NCI-H226 (cell line): ENCODE data around the gene SEMA3B.
"Not testable (repeated sequence)": the region's sequence is repeated elsewhere in the genome, so short reads cannot be mapped to it uniquely, and the experiment has no call there.

Experiments used
- DNase-seq: peaks from one replicate; pipeline ENCODE4 v3.0.0-alpha.2; 2015

SEMA3B gene

DNA sequence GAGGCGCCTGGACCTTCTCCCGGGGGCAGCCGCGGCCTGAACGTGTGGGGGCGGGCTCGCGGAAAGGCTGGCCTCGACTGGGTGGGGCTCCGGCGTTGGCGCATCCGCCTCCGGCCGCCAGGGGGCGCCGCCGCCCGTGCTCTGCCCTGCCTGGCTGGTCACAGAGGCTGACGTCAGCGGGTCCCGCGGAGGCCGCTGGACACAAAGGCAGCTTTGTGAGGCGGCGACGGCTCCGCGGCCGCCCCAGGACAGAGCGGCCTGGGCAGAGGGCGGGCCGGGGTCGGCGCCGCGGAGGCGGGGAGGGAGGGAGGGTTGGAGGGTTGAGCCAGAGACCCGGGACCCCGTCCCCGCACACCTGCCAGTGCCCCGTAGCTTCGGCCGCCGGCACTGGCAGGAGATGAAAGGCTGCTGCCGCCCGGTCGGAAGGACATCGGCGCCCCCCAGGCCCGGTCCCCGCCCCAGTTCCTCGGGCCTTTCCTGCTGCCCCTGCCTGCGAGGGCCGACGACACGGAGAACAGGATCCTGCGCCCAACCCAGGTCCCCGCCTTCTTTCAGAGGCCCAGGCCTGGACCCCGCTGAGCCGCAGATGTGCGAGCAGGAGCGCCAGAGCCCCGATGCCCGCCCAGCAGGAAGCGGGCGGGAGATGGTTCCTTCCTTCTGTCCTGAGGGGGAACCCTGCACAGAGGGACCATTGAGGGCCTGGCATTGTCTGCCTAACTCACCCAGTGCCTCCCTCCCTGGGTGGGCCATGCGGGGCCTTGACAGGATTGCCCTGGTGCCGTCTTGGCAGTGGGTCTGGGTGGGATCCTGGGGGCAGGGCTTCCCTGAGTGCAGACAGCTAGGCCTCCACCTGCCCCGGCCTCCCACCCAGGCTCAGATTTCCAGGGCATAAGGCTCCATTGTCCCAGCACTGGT is 8.7 kb upstream of the SEMA3B start:
- peak; percentile 47 for DNase-seq

- DNase-seq = no peak
Measured at GRCh38 chr3:50260942-50261441, 8.0 kb upstream of the SEMA3B start.

GRCh38 chr3:50261505-50261904 is 7.4 kb upstream of the SEMA3B start:
- DNase-seq = no peak

DNA sequence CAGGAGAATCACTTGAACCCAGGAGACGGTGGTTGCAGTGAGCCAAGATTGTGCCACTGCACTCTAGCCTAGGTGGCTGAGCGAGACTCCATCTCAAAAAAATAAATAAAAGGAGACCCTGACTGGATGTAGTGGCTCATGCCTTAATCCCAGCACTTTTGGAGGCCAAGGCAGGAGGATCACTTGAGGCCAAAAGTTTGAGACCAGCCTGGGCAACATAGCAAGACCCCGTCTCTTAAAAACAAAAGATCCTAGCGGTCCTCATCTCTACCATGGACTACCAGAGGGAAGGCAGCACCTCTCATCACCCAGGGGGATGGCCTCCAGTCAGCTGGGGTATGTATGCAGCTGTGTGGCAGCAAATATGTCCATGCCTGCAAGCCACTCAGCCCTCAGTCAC is 6.7 kb upstream of the SEMA3B start:
- not testable (repeated sequence) for DNase-seq

DNA sequence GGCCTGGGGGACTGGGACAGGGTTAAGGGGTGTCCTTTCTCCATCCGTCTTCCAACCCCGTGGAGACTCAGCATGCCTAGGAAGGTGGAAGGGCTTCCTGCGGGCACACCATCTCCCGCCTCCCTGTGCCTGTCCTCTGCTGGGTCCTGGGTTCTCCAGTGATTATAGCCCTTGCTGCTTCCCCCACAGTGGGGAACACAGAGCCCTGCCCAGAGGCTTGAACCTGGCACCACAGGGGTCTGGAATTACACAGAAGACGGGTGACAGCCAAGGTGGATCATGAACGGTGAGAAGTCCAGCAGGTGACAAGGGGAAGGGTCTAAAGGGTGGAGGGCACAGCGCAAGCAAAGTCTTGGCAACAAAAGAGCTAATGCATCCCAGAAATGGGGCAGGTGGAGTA is 6.2 kb upstream of the SEMA3B start:
- DNase-seq = no peak

DNA sequence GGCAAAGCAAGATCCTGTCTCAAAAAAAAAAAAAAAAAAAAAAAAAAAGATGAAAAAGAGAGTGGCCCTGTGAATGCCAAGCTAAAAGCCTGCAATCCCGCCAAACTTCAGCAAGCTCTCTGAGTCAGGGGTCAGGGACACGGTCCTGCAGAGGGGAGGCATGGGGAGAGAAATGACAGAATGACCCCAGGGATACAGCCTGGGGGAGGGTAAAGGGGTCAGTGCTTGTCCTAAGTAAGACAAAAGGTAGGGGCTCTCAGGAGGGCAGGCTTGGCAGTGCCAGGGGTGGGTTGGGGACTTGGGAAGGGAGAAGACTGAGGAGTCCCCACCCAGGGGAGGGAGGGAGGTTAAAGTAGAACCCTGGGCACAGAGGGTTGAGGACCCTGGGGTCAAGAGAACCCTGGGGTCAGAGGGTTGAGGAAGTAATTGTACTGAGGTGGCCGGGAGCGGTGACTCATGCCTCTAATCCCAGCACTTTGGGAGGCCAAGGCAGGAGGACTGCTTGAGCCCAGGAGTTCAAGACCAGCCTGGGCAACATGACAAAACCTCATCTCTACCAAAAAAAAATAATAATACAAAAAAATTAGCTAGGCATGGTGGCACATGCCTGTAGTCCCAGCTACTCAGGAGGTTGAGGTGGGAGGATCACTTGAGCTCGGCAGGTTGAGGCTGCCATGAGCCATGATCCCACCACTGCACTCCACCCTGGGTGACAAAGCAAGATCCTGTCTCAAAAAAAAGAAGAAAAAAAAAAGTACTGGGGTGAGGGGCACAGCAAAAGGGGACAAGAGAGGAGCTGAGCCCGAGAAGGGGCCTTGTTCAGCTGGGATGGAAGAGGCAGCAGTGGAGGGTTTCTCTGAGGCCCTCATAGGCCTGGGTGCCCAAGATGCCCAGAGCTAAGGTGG is 5.2 kb upstream of the SEMA3B start:
- DNase-seq = no peak

DNA sequence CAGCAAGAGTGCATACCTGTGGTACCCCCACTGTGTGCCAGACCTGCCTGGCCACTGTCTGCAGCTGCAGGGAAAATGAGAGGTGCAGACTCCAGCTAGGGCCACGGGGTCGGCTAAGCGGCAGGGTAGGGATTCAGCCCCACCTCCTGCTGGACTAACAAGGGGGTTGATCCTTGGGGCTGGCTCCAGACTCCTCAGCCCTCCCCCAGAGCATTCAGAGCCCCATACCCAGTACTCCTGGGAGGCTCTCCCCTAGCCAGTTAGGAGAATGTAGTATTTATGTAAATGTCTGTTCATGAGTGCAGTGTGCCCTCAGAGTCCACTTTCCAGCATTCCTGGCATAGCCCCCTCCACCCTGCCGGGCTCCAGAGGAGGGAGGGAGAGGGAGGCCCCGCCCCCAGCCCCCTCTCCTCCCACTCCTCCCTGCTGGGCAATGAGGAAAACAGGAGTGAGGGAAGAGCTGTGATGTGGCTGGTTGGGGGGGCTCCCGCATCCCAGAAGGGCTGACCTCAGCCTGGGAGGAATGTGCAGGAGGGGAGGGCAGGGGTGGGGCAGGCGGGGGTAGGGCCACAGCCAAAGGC is 4.5 kb upstream of the SEMA3B start:
- DNase-seq = peak; percentile 85

DNA sequence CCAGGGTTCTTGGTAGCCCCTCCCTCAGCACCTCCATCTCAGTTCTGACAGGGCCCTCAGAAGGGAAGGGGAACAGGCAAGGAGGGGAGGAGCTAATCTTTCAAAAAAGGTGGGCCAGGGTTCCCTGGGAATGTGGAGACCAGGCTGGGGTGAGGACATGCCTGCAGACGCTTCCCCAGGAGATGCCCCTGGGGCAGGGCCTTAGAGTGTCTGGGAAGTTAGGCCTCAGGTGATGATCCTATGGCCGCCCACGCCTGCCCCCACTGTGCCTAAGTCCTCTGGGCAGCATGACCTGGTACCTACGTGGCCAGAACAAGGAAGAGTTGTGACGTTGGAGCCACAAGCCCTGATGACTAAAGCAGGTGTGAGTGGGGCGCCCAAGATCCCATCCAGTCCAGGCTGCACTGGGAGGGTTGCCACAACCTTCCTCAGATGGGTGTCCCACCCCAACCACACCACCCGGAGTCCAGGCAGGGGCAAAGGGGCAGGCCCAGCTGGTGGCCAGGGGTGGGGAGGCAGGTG is 3.9 kb upstream of the SEMA3B start:
- DNase-seq = no peak

DNA sequence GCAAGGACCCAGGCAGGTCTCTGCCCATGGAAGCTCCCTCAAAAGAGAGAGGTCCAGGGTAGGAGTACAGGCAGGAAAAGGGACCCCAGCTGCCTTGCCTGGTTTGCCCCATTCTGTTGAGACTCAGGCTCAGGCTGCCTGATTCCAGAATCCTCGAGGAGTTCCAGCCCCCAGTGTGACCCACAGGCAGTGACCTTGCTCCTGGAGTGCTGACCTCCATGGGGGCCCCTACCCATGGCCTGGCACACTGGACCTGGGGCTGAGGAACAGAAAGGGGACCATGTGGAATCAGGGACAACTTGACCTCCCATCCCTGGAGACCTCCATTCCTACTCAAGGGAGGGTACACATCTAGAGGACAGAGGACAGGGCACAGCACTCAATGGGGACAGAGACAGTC is 3.4 kb upstream of the SEMA3B start:
- no peak for DNase-seq

DNA sequence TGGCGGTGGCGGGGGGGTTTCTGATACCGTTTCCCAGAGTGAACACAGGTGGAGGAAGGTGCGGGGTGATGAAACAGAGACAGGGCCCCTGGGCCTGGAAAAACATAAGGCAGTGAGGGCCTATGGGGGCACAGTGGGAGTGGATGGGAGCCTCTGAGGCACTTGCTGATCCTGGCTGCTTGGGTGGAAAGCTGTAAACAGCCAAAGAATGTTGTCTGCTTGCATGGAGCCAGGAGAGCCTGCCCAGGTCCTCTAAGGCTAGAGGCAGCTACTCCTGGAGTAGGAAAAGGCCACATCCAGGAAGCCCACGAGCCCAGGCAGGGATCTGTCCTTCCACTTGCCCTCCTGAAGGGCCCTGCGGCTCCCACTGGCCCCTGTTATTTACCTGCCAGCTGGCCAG is 2.9 kb upstream of the SEMA3B start:
- DNase-seq = no peak

- DNase-seq = no peak
Measured at GRCh38 chr3:50266836-50267235, 2.1 kb upstream of the SEMA3B start.

- DNase-seq = no peak
Measured at GRCh38 chr3:50267280-50267913, 1.6 kb upstream of the SEMA3B start.

DNA sequence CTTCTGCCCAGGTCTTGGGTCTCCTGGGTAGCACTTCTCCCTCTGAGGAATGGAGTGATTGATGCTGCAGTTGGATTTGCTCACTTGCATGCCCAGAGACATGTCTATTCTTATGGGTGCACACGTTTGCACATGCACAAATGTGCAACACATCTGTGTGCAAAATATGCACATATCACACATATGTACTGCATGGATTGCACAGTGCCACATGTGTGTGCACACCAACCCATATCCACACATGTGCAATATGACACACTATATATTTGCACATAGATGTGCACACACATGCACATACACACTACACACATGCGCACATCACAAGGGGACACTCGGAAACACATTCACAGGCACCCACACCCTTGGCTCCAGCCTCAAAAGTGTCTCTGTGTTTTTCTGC is 671 bp upstream of the SEMA3B start:
- no peak for DNase-seq

DNA sequence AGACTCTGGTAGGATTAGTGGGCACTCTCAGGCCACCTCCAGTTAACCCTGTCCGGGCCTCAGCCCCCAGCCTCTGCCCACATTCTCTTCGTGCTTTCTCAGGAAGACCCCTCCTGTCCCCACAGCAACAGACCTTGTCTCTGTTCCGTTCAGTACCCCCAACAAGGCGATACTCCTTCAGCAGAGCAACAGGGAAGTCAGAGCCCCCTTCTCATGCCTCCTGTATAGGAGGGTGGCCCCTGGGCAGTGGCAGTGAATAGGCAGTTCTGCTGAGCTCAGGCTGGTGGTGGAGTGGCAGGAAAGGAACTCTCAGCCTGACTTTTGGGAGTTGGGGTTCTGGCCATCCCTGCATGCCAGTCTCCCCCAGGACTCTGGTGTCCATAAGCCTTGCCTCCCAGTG is 513 bp downstream of the SEMA3B start:
- DNase-seq = no peak

DNA sequence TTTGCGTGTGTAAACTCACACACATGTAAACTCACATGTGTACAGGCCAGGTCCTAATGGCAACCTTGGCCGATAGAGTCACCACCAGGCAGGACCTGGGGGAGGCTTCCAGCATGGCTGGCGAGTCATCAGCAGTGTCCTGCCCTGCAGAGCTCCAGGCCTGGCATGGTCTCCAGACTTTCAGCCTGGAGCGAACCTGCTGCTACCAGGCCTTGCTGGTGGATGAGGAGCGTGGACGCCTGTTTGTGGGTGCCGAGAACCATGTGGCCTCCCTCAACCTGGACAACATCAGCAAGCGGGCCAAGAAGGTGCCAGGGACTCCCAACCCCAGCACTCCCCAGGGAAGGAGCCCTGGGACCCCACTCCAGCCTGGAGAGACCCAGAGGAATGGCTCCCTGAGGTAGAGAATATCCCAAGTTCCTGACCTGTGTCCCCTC is 1.0 kb downstream of the SEMA3B start:
- peak; percentile 53 for DNase-seq

- DNase-seq = no peak
Measured at GRCh38 chr3:50270422-50271224, 1.7 kb downstream of the SEMA3B start.

DNA sequence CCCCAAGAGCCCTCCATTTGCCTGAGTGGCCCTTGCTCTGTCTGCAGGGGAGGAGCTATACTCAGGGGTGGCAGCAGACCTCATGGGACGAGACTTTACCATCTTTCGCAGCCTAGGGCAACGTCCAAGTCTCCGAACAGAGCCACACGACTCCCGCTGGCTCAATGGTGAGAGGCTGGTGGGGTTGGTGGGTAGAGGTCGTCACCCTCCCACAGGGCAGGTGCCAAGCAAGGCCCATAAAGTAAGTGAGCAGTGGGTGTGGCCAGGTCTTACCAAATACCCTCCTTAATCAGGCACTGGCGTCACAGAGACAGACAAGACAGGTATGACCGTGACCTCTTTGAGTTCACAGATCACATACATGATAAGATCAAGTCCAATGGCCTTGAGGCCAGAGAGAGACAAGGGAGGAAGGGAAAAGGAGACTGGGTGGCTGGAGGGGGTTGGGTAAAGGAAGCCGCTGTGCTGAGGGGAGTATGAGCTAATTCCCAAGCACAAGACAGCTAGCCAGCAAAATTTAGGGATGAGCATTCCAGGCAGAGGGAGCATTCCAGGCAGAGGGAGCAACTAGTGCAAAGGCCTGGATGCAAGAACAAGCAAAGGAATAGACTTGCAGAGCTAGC is 2.5 kb downstream of the SEMA3B start:
- DNase-seq = no peak

DNA sequence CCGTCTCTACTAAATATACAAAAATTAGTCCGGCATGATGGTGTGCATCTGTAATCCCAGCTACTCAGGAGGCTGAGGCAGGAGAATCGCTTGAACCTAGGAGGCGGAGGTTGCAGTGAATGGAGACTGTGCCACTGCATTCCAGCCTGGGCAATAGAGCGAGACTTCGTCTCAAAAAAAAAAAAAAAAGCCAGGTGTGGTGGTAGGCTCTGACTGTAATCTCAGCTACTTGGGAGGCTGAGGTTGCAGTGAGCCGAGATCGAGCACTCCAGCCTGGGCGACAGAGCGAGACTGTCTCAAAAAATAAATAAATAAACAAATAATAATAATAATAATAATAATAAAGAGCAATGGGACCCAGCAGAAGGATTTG is 3.6 kb downstream of the SEMA3B start:
- not testable (repeated sequence) for DNase-seq

- peak; percentile 18 for DNase-seq
Measured at GRCh38 chr3:50272911-50273688, 4.2 kb downstream of the SEMA3B start.

GRCh38 chr3:50273689-50274065 is 4.7 kb downstream of the SEMA3B start:
- DNase-seq = no peak
